NCI-H187 treated with DMSO at 0.1 percent for 48 hours (cell line): ENCODE results near the gene COL2A1.
A peak's percentile ranks its signal among the peaks of the same experiment; 100 is the strongest.

Source experiments
- DNase-seq: peaks from one replicate; lab custom pipeline; 2025; lab: John Stamatoyannopoulos, UW

Gene COL2A1

GRCh38 chr12:48030173-48030650 lies 25.9 kb upstream of the COL2A1 start:
- DNase-seq, result no peak

- DNase-seq, result no peak
Observed at GRCh38 chr12:48029491-48030172, 25.4 kb upstream of the COL2A1 start.

GRCh38 chr12:48028541-48029431 lies 24.5 kb upstream of the COL2A1 start:
- DNase-seq, result no peak

GRCh38 chr12:48027183-48028002 lies 23.1 kb upstream of the COL2A1 start:
- no peak for DNase-seq

- no peak for DNase-seq
Observed at GRCh38 chr12:48026060-48026827, 22.0 kb upstream of the COL2A1 start.

- DNase-seq, result no peak
Observed at GRCh38 chr12:48025281-48025680, 21.0 kb upstream of the COL2A1 start.

- DNase-seq, result no peak
Observed at GRCh38 chr12:48024735-48025134, 20.5 kb upstream of the COL2A1 start.

GRCh38 chr12:48023386-48023785 lies 19.1 kb upstream of the COL2A1 start:
- DNase-seq, result peak; percentile 58

- DNase-seq, result no peak
Observed at GRCh38 chr12:48022676-48023385, 18.6 kb upstream of the COL2A1 start.

- DNase-seq, result no peak
Observed at GRCh38 chr12:48022180-48022521, 17.9 kb upstream of the COL2A1 start.

- DNase-seq, result peak; percentile 62
Observed at GRCh38 chr12:48021485-48022179, 17.4 kb upstream of the COL2A1 start.

- DNase-seq, result no peak
Observed at GRCh38 chr12:48019639-48020265, 15.5 kb upstream of the COL2A1 start.

GRCh38 chr12:48018618-48018995 lies 14.3 kb upstream of the COL2A1 start:
- DNase-seq, result no peak

GRCh38 chr12:48017921-48018617 lies 13.8 kb upstream of the COL2A1 start:
- no peak for DNase-seq

GRCh38 chr12:48017496-48017895 lies 13.2 kb upstream of the COL2A1 start:
- DNase-seq, result no peak

- no peak for DNase-seq
Observed at GRCh38 chr12:48016373-48017020, 12.2 kb upstream of the COL2A1 start.

- no peak for DNase-seq
Observed at GRCh38 chr12:48015954-48016353, 11.7 kb upstream of the COL2A1 start.

GRCh38 chr12:48015129-48015528 lies 10.9 kb upstream of the COL2A1 start:
- DNase-seq, result no peak

GRCh38 chr12:48013287-48013686 lies 9.0 kb upstream of the COL2A1 start:
- no peak for DNase-seq
